Measurements from ENCODE around the gene KRTAP10-2. TPM values are rescaled to one million over a fixed set of nuclear protein-coding genes. Genes with fewer than 3 reads are reported as not detected.

Gene KRTAP10-2
- total and polyA plus RNA-seq, 9 of the 15 experiments (the other 6 are each of a cell fraction or from before 2014, with no cell fraction given), result not detected

DNA sequence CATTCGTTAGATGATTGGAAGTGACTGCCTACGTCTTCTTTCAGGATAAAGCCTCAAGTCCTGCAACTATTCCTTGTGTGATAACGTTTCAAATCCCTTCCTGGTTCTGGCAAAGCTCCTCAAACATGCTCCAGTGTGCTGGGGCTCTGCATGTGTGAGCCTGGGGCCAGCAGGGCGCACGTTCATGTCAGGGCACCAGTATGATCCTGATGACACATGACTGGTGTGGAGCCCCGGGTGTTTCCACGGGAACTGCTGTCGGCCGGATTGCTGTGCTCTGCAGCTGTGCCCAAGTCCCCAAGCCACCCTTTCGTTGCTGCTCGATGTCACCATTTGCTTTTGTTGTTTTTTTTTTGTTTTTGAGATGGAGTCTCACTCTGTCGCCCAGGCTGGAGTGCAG, 32.6 kb downstream of the KRTAP10-2 start:
- ChIA-PET CTCF (ENCODE audit: low intra/inter-chr PET ratio) (no interaction called here), POLR2A (interaction anchor here (0.8 to 1.5 kb wide), 3 partner anchors 10 to 13 kb away, joined by 3 to 4 read pairs (median 3); no protein-coding TSS in a partner anchor)
- Histone ChIP-seq H3K9me3 (replicated peaks; ENCODE audit: control insufficient read depth, insufficient read depth, low read depth, low read length) (peaks cover 6% of the 10 kb centered on the region; the same call in 1 of the 2 replicates), H4K20me1 (replicated peaks; ENCODE audit: control insufficient read depth, insufficient read depth, low read length) (no peaks in the 10 kb centered on the region), H3K36me3 (ENCODE audit: control insufficient read depth, insufficient read depth, low read length) (no peaks in the 10 kb centered on the region), H3K27me3 (ENCODE audit: control insufficient read depth in 2 of 2, insufficient read depth in 2 of 2, low read length in 2 of 2) (peaks cover 0 to 23% of the 10 kb centered on the region in 2 experiments; a peak in 1 of 5 replicates), H3K79me2 (ENCODE audit: control insufficient read depth, insufficient read depth, low read length) (no peaks in the 10 kb centered on the region), H3K9me1 (ENCODE audit: control insufficient read depth, insufficient read depth, low read length) (no peaks in the 10 kb centered on the region), H3K4me1 (replicated peaks in 1 of 2; ENCODE audit: control insufficient read depth in 2 of 2, insufficient read depth in 2 of 2, low read length in 2 of 2) (peaks cover 0 to 39% of the 10 kb centered on the region in 2 experiments; a peak in 3 of 5 replicates), H3K4me3 (no peak overlapping the region), H3K27ac (ENCODE audit: extremely low read depth, low read depth, low read length) (no peak overlapping the region), H3K4me2 (ENCODE audit: insufficient read depth, low read length) (no peak overlapping the region; the same call in 1 of the 2 replicates), H3K9ac (ENCODE audit: insufficient read depth in 1 of 2, low read depth in 2 of 2, low read length in 2 of 2) (no peak overlapping the region), H2AFZ (ENCODE audit: low read depth, low read length) (no peak overlapping the region)
- 11% methylated on average over 11 of the region's 12 CpGs for WGBS (ENCODE audit: insufficient coverage, low coverage, missing lambda C conversion rate)
- intact Hi-C loops (cut with micrococcal nuclease) (loop anchor here (10.0 kb wide), 1 partner anchor 406 kb away; the partner anchor contains the start of gene ITGB2), in situ Hi-C loops (cut with MboI) (loop anchor here (5.0 kb wide), 2 partner anchors 224 to 274 kb away; no protein-coding TSS in a partner anchor)
- ATAC-seq, result no peak
- BruUV-seq (replicated peaks), result no TSS peak
- no peak for DNase-seq (ENCODE audit: extremely low read depth in 1 of 4, low spot score in 3 of 4)
- no peak for FAIRE-seq
- no peak for TF ChIP-seq GABPB2 (CRISPR knock-in tag; conservative IDR thresholded peaks at IDR 0.05)
- TF ChIP-seq, protein P1, sequence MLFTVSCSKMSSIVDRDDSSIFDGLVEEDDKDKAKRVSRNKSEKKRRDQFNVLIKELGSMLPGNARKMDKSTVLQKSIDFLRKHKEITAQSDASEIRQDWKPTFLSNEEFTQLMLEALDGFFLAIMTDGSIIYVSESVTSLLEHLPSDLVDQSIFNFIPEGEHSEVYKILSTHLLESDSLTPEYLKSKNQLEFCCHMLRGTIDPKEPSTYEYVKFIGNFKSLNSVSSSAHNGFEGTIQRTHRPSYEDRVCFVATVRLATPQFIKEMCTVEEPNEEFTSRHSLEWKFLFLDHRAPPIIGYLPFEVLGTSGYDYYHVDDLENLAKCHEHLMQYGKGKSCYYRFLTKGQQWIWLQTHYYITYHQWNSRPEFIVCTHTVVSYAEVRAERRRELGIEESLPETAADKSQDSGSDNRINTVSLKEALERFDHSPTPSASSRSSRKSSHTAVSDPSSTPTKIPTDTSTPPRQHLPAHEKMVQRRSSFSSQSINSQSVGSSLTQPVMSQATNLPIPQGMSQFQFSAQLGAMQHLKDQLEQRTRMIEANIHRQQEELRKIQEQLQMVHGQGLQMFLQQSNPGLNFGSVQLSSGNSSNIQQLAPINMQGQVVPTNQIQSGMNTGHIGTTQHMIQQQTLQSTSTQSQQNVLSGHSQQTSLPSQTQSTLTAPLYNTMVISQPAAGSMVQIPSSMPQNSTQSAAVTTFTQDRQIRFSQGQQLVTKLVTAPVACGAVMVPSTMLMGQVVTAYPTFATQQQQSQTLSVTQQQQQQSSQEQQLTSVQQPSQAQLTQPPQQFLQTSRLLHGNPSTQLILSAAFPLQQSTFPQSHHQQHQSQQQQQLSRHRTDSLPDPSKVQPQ (CRISPR knock-in tag; IDR thresholded peaks at IDR 0.05; ENCODE audit: borderline replicate concordance), result no peak

Data from K562 (cell line).